Activated T-cell treated with anti-CD3 and anti-CD28 coated beads for 48 hours (primary cell): ENCODE results near the gene AOAH.
A peak's percentile ranks its signal among the peaks of the same experiment; 100 is the strongest.

Experiments used
- DNase-seq: peaks from one replicate; pipeline ENCODE4 v3.0.0-alpha.2; 2020; ENCODE audit warnings: low read depth

AOAH gene

GRCh38 chr7:36723951-36724664, at the start of gene AOAH:
TSS of gene AOAH (minus strand) at chr7:36724494. CDS start at chr7:36724148, 346 bp downstream.
- DNase-seq: peak; percentile 63

GRCh38 chr7:36766451-36766850, 42.2 kb upstream of the AOAH start:
- no peak for DNase-seq

- no peak for DNase-seq
These were observed 41.3 kb upstream of the AOAH start for GRCh38 chr7:36765605-36766004.

GRCh38 chr7:36764929-36765328, 40.6 kb upstream of the AOAH start:
- no peak for DNase-seq

GRCh38 chr7:36763132-36763816, 39.0 kb upstream of the AOAH start:
- no peak for DNase-seq

- DNase-seq: no peak
These were observed 38.1 kb upstream of the AOAH start for GRCh38 chr7:36762394-36762793.

GRCh38 chr7:36761835-36762234, 37.5 kb upstream of the AOAH start:
- DNase-seq: no peak

GRCh38 chr7:36760856-36761762, 36.8 kb upstream of the AOAH start:
- DNase-seq: no peak

- DNase-seq: no peak
These were observed 34.6 kb upstream of the AOAH start for GRCh38 chr7:36758879-36759278.

GRCh38 chr7:36755484-36755883, 31.2 kb upstream of the AOAH start:
- no peak for DNase-seq

- DNase-seq: no peak
These were observed 27.9 kb upstream of the AOAH start for GRCh38 chr7:36752026-36752711.

GRCh38 chr7:36750451-36750850, 26.2 kb upstream of the AOAH start:
- no peak for DNase-seq

GRCh38 chr7:36749282-36749960, 25.1 kb upstream of the AOAH start:
- no peak for DNase-seq

- DNase-seq: no peak
These were observed 23.8 kb upstream of the AOAH start for GRCh38 chr7:36748017-36748487.

GRCh38 chr7:36747280-36748016, 23.2 kb upstream of the AOAH start:
- DNase-seq: no peak

GRCh38 chr7:36746347-36746746, 22.1 kb upstream of the AOAH start:
- no peak for DNase-seq

- DNase-seq: no peak
These were observed 18.8 kb upstream of the AOAH start for GRCh38 chr7:36742911-36743775.

- no peak for DNase-seq
These were observed 17.6 kb upstream of the AOAH start for GRCh38 chr7:36741866-36742265.

- DNase-seq: no peak
These were observed 15.1 kb upstream of the AOAH start for GRCh38 chr7:36739351-36739750.

GRCh38 chr7:36736899-36737211, 12.6 kb upstream of the AOAH start:
- no peak for DNase-seq
